Muscle layer of duodenum (tissue), 2 donors: ENCODE measurements around the gene SMARCA4.

ENCODE experiments used
- H3K27ac ChIP-seq: one replicate; pipeline ENCODE4 v1.7.0; 2013; ENCODE audit warnings: mild to moderate bottlenecking, low read length
- H3K27me3 ChIP-seq: one replicate; pipeline ENCODE4 v1.7.0; 2013; ENCODE audit warnings: low read depth, mild to moderate bottlenecking, control low read depth, low read length
- H3K36me3 ChIP-seq, 2 donors: one replicate each; pipeline ENCODE4 v1.7.0; 2013; ENCODE audit warnings: low read length in 2 of 2, control low read depth in 1 of 2, mild to moderate bottlenecking in 1 of 2; ENCODE audit not compliant: insufficient read depth in 2 of 2, control insufficient read depth in 1 of 2
- H3K4me1 ChIP-seq, 2 donors: one replicate each; pipeline ENCODE4 v1.7.0; 2013; ENCODE audit warnings: low read length in 2 of 2, mild to moderate bottlenecking in 2 of 2, control low read depth in 1 of 2, moderate library complexity in 1 of 2; ENCODE audit not compliant: insufficient read depth in 2 of 2, control insufficient read depth in 1 of 2
- H3K4me3 ChIP-seq, 2 donors: one replicate each; pipeline ENCODE4 v1.7.0; 2013; ENCODE audit warnings: low read length in 2 of 2, low read depth in 1 of 2, mild to moderate bottlenecking in 1 of 2
- H3K9me3 ChIP-seq, 2 donors: one replicate each; pipeline ENCODE4 v1.7.0; 2013; ENCODE audit warnings: low read length in 2 of 2, control low read depth in 1 of 2, mild to moderate bottlenecking in 1 of 2; ENCODE audit not compliant: control insufficient read depth in 1 of 2
- donor health status: healthy.

Gene SMARCA4

GRCh38 chr19:10998045-10998533 is 37.3 kb downstream of the SMARCA4 start:
- no peaks in the 10 kb centered on the region for H3K9me3 ChIP-seq
- H3K27me3 ChIP-seq, result no peaks in the 10 kb centered on the region
- no peak overlapping the region for H3K4me3 ChIP-seq
- H3K27ac ChIP-seq, result no peak overlapping the region
- no peaks in the 10 kb centered on the region for H3K4me1 ChIP-seq
- peaks cover 26 to 58% of the 10 kb centered on the region in 2 donors for H3K36me3 ChIP-seq

DNA sequence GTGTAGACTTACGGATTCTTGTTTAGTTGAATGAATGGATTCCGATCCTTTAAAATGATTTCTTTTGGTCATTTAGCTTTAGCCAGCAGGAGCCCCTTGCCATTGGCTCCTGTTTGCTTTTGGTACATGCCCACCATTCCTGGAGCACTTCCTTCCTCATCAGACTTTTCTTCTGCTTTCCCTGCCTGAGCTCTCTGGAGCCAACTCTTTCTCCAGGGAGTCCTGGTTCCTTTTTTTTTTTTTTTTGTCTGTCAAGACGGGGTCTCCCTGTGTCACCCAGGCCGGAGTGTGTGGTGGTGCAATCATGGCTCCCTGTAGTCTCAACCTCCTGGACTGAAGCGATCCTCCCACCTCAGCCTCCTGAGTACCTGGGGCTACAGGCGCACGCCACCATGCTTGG is 37.8 kb downstream of the SMARCA4 start:
- H3K27ac ChIP-seq, result no peak overlapping the region
- no peaks in the 10 kb centered on the region for H3K9me3 ChIP-seq
- no peak overlapping the region for H3K4me3 ChIP-seq
- peaks cover 30 to 58% of the 10 kb centered on the region in 2 donors for H3K36me3 ChIP-seq
- no peaks in the 10 kb centered on the region for H3K27me3 ChIP-seq
- H3K4me1 ChIP-seq, result no peaks in the 10 kb centered on the region

DNA sequence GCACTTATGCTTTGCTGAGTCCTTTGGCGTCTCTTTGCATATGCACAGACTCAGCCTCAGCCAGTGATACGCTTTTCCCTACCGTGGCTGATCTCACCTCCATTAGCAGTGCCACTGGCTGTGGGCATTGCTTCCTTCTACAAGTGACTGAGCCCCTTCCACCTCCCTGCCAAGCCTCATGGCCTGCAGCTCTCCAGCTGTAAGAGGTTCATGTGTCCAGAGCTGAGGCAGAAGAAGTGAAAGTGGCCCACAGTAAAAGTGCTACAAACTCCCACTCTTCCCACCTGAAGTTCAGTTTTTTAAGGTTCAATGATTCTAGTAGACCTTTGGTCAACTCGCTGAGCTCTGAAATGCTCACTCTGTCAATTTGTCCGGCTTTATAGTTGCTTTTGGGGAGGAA is 44.7 kb downstream of the SMARCA4 start:
- H3K27ac ChIP-seq, result no peak overlapping the region
- no peaks in the 10 kb centered on the region for H3K27me3 ChIP-seq
- H3K4me1 ChIP-seq, result no peaks in the 10 kb centered on the region
- H3K4me3 ChIP-seq, result no peak overlapping the region
- no peaks in the 10 kb centered on the region for H3K9me3 ChIP-seq
- peaks cover 22 to 49% of the 10 kb centered on the region in 2 donors for H3K36me3 ChIP-seq

DNA sequence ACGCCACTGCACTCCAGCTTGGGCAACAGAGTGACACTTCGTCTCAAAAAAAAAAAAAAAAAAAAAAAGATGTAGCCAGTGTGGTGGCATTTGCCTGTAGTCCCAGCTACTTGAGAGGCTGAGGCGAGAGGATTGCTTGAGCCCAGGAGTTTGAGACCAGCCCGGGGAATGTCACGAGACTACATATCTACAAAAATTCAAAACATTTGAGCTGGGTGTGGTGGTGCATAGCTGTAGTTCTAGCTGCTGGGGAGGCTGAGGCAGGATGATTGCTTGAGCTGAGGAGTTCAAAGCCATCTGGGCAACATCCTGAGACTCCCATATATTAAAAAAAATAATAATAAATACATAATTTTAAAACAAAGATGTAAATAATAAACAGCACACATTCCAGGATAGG is 46.6 kb downstream of the SMARCA4 start:
- Histone ChIP-seq H3K27me3 (no peaks in the 10 kb centered on the region), H3K4me1 (no peaks in the 10 kb centered on the region), H3K27ac (no peak overlapping the region), H3K4me3 (no peak overlapping the region), H3K36me3 (peaks cover 34 to 63% of the 10 kb centered on the region in 2 donors), H3K9me3 (no peaks in the 10 kb centered on the region)

- Histone ChIP-seq H3K36me3 (peaks cover 41 to 65% of the 10 kb centered on the region in 2 donors), H3K27ac (no peak overlapping the region)
Measured at GRCh38 chr19:11007962-11008532, 47.2 kb downstream of the SMARCA4 start.

DNA sequence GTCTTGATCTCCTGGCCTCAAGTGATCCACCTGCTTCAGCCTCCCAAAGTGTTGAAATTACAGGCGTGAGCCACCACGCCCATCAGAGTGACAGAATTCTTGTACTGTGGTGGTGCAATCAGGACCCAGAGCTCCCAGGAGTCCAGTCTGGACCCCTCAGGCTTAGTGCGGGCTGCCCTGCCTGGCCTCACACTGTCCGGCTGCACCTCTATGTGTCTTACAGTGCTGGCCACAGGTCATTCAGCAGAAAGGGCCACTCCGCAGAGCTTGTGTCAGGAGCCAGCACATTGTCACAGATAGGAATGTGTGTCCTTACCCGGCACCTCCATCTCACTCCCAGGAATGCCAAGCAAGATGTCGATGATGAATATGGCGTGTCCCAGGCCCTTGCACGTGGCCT is 49.2 kb downstream of the SMARCA4 start:
- peaks cover 50 to 68% of the 10 kb centered on the region in 2 donors for H3K36me3 ChIP-seq
- no peak overlapping the region for H3K27ac ChIP-seq
- H3K9me3 ChIP-seq, result no peaks in the 10 kb centered on the region
- H3K4me3 ChIP-seq, result no peak overlapping the region
- no peaks in the 10 kb centered on the region for H3K27me3 ChIP-seq
- no peaks in the 10 kb centered on the region for H3K4me1 ChIP-seq

More at GRCh38 chr19:11007962-11008532, 47.2 kb downstream of the SMARCA4 start:
- H3K9me3 ChIP-seq, result no peaks in the 10 kb centered on the region
- no peaks in the 10 kb centered on the region for H3K27me3 ChIP-seq
- no peak overlapping the region for H3K4me3 ChIP-seq
- no peaks in the 10 kb centered on the region for H3K4me1 ChIP-seq

- no peak overlapping the region for H3K4me3 ChIP-seq
- no peak overlapping the region for H3K27ac ChIP-seq
- no peaks in the 10 kb centered on the region for H3K9me3 ChIP-seq
- H3K4me1 ChIP-seq, result no peaks in the 10 kb centered on the region
- no peaks in the 10 kb centered on the region for H3K27me3 ChIP-seq
- H3K36me3 ChIP-seq, result peaks cover 56 to 83% of the 10 kb centered on the region in 2 donors
Measured at GRCh38 chr19:11012507-11012906, 51.7 kb downstream of the SMARCA4 start.

DNA sequence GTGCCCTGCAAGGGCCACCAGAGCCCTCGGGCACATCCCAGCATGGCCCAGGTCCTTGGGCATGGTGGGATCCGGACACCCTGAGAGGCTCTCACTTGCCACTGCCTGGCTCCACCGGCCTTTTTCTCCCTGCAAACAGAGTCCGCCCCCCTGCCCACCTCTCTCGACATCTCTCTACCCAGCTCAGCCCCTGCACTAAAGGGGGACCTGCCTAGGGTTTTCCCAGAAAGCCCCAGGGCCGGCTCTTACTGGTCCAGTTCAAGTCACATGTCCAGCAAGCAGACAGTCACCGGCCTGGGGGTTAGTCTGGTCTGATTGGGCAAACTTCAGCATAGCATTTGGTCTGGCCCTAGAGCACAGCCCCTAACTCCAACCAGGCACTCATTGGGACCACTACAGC is 52.9 kb downstream of the SMARCA4 start:
- H3K36me3 ChIP-seq, result peaks cover 60 to 85% of the 10 kb centered on the region in 2 donors
- H3K4me3 ChIP-seq, result no peak overlapping the region
- H3K9me3 ChIP-seq, result no peaks in the 10 kb centered on the region
- no peaks in the 10 kb centered on the region for H3K4me1 ChIP-seq
- H3K27me3 ChIP-seq, result no peaks in the 10 kb centered on the region
- H3K27ac ChIP-seq, result no peak overlapping the region

DNA sequence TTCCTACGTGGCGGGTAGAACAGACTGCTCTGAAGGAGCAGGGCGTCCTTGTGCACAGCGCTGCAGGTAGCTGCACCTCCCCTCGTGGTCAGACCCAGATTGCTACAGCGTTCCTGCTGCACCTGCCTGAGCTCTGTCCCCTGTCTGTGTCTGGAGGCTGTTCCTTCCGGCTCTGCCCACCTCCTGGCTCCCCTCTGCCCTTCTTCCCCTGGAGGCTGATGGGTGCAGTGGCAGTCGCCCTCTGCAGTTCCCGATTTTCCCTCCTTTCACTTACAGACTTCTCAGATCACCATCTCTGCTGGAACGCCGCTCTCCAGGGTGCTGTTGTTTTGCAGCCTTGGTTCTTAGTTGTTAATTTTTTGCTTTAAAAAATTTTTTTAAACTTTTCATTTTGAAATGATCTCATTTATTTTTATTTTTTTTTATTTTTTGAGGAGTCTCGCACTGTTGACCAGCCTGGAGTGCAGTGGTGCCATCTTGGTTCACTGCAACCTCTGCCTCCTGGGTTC is 53.6 kb downstream of the SMARCA4 start:
- Histone ChIP-seq H3K27ac (no peak overlapping the region), H3K4me1 (no peaks in the 10 kb centered on the region), H3K36me3 (peaks cover 67 to 92% of the 10 kb centered on the region in 2 donors), H3K4me3 (no peak overlapping the region), H3K9me3 (no peaks in the 10 kb centered on the region), H3K27me3 (no peaks in the 10 kb centered on the region)

DNA sequence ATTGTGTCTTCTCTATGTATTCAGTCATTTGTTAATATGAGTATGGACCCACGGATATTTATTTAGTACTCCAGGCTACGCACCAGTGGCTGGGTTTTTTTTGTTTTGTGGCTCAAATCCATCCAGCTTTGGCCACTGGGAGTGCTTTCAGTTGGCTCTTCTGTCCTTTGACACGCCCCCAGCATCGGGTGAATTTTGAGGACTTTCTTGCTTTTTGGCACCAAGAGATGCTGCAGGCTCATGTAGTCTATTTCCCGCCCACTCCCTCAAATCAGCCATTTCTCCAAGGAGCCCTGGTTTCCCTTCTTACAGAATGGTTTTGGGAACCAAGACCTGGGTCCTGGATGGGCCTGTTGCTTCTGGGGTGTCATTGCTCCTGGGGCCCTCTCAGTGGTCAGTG is 55.8 kb downstream of the SMARCA4 start:
- peaks cover 66 to 94% of the 10 kb centered on the region in 2 donors for H3K36me3 ChIP-seq
- H3K27me3 ChIP-seq, result no peaks in the 10 kb centered on the region
- no peak overlapping the region for H3K27ac ChIP-seq
- no peaks in the 10 kb centered on the region for H3K9me3 ChIP-seq
- H3K4me3 ChIP-seq, result no peak overlapping the region
- H3K4me1 ChIP-seq, result no peaks in the 10 kb centered on the region

DNA sequence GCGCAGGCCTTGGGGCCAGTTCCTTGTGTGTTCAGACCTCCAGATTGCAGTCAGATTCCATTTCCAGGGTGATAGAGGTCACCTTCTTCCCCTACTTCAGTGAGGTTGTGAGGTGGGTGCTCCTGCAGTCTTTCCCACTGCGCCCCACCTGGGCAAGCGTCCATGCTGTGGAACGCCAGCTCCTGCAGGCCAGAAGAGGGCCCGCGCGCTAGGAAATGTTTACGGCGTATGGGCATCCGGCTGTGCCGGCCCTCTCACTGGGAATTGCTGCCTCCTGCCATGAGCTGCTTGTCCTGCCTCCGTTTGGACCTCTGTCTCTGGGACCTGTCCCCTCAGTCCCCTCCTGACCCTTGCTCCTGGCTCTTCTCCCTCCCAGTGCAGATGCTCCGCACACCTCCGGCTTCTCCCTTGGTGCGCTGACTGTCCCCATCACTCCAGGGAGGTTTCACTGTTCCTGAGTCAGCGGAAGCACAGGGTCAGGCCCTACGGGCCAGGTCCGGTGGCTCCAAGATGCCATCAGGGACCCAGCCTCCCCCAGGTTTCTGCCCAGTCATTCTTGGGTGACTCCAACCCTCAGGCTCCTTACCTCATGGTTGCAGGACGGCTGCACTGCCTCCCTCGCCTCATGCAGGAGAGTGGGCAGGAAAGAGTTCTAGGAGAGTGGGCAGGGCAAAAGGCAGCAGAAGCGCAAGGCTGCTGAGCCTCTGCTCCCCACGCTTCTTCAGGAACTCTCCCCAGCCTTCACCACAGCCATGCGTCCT is 56.6 kb downstream of the SMARCA4 start:
- H3K4me3 ChIP-seq, result no peak overlapping the region
- no peak overlapping the region for H3K27ac ChIP-seq
- no peaks in the 10 kb centered on the region for H3K27me3 ChIP-seq
- no peaks in the 10 kb centered on the region for H3K9me3 ChIP-seq
- peaks cover 62 to 94% of the 10 kb centered on the region in 2 donors for H3K36me3 ChIP-seq
- H3K4me1 ChIP-seq, result no peaks in the 10 kb centered on the region
